Spleen (tissue), 7 donors: ENCODE measurements around the gene RBM47.

ENCODE experiments used
- CTCF ChIP-seq, 11 experiments: fragments of 200-600 bp in 7 of 11; fragments of 450-650 bp in 4 of 11; sonication (generic) in 4 of 11; IDR thresholded peaks in 8 of 11; conservative IDR thresholded peaks in 3 of 11; 1 replicate in 7 of 11; 2 replicates in 4 of 11; pipeline versions ENCODE4 v1.4.0 to v1.8.0; 2016 to 2021; ENCODE audit warnings: antibody characterized with exemption in 11 of 11, inconsistent platforms in 4 of 11, mild to moderate bottlenecking in 1 of 11
- POLR2A ChIP-seq, 3 donors: fragments of 450-650 bp; IDR thresholded peaks; one replicate each; pipeline ENCODE4 v1.5.1; 2017; ENCODE audit warnings: antibody characterized with exemption in 3 of 3, mild to moderate bottlenecking in 1 of 3
- donor health status: DM: no; HTN: no; CAD: no; lungs with moderate emphysema.
- donor health status: DM: no; HTN: no; CAD: no.
- donor health status: DM: no; HTN: no; CAD: no.

- TF ChIP-seq CTCF (IDR thresholded peaks at IDR 0.05 in 8 of 11, conservative IDR thresholded peaks at IDR 0.05 in 3 of 11) (no peak), POLR2A (IDR thresholded peaks at IDR 0.05) (no peak)
Measured at GRCh38 chr4:40599431-40599830, 30.2 kb downstream of the RBM47 start.
